Dermis microvascular lymphatic vessel endothelial cell (primary cell): Measurements from ENCODE around the gene TPRA1. TPM values are rescaled to one million over a fixed set of nuclear protein-coding genes. Genes with fewer than 3 reads are reported as not detected.
"Not testable (repeated sequence)": the region's sequence is repeated elsewhere in the genome, so short reads cannot be mapped to it uniquely, and the experiment has no call there.

ENCODE experiments used
- DNase-seq, 2 donors: peaks; one replicate each; pipeline versions ENCODE4 v3.0.0 to v3.0.0-alpha.2; 2010; ENCODE audit warnings: low read depth in 2 of 2
- total RNA-seq: library from RNA; depleted of rRNA; stranded (reverse); fragments of >200 nt; gene quantifications from 2 replicates; pipeline ENCODE4 v1.2.1, GENCODE V29; 2014

Gene TPRA1
- total RNA-seq, 1 donor from 2014 or later = 23.1 TPM

DNA sequence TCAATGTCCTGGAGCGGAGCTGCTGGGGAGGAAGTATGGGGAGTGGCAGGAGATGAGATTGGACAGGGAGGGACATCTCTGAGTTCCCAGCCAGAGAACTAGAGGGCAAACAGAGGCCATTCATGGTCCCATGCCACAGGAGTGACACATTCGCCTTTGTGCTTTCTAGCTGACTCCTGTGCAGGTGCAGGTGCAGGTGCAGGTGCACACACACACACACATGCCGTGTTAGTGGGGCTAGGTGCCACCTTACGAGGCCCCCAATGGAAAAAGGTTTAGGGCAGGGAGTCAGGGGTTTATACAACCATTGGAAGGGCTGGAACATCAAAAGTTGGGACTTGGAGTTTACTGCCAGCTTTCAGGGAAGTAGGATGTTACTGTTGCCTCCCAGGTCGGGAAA is 52.0 kb downstream of the TPRA1 start:
- no peak for DNase-seq

DNA sequence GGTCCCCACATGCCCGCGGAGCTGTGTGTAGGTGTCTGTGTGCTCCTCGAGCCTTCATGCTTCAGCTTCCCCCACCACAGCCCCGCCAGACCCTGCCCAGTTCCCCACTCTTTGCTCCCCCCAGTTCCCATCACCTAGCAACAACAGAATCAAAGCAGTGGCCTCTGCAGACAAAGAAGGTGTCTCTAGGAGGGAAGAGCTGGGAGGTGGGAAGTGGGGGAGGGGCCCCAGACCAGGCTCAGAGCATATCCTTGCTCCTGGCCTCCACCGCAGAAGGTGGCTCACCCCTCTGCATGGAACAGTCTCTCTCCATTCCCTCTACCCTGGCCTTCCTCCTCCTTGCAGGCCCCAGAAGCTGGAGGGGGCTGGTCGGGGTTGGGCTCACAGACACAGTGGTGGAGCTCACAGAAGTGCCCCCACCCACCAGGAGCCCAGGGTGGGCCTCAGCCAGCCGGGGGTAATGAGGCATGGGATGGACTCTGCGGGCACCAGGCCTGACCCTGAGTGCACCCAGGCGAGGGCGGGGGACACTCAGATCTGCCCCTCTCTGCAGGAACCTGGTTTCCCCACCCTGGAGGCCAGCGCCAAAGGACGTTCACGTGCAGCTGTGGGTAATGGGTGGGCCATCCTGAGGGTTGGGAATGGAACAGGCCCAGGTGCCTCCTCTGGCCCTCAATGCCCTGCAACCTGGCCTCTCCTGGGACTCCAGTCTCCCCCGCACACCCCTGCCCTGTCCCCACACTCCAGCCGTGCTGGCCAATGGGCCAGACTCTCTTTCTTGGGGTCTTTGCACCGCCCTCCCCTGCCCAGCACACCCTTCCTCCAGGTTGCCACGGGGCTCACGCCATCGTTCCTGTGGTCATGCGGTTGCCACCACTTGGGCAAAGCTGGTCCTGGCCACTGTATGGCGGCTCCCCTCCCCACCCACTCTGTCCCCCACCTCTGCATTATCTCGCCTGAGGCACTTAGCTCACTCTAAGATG is 53.4 kb downstream of the TPRA1 start:
- peak in 1 of 2 donors; percentile 7 for DNase-seq

DNA sequence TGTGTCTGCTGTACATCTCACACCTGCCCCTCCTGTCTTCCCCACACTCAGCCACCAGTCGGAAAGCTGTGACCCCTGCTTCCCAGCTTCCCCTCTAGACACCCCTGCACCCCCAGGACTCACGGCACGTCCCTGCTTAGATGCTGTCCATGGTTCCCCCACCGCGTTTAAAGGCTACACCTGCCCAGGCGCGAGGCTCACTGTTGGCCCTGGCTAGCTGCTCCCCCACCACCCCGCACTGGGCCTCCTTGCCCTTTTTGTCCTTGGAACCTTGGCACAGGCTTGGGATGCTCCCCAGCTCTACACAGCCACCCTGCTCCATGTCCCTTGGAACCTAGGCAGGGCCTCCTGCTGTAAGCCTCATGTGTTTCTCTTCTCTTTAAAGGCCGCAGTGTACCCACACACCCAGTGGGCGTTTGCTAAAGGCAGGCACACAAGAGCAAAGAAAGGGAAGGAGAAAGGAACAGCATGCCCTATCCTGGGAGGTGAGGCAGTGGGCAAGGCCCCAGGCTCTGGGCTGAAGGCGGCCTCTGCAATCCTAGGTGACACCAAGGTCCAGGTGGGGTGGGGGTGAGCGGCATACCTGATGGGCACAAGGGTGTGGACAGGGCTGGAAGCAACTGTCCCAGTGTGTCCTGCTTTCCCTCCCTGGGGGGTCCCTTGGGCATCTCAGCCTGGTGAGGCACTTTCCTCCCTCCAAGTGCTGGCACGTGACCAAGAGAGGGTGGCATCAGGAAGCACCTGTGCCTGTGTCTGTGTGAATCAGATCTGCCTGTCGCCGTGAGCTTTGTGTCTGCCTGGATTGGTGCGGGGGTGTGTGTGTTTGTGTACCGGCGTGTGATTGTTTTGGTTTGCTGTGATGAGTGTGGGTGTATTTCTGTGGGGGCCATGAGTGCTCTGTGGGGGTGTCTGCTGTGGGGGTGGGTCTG is 54.4 kb downstream of the TPRA1 start:
- DNase-seq = peak in 1 of 2 donors; percentile 56

DNA sequence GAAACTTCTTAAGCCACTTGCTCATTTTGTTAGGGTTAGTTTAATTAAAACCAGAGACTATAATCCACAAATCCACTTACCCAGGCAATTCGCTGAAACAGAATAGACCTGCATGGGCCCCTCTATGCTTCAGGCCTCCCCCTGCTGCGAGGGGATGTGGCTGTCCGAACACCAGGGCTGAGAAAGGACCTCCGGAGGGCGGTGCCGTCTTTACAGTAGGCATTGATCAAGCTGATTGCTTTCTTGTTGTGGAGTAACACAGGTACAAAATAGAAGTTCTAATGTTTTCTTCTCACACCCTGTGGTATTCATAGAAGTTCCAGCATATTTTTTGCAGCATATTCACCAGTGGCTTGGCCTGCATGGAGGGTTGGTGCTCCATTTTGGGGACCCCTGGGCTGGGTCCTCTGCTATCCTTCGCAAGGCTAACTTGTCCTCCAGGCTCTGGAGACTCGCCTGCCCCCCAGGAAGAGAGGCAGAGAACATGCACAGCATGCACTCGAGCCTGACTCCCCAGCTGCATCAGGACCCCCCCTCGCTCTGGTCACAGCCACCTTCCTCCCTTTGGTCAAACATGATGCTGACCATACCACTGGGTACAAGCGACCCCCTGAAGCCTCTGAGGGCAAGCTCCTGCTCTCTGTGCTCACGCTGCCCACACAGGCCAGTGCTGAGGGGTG is 55.3 kb downstream of the TPRA1 start:
- no peak for DNase-seq

DNA sequence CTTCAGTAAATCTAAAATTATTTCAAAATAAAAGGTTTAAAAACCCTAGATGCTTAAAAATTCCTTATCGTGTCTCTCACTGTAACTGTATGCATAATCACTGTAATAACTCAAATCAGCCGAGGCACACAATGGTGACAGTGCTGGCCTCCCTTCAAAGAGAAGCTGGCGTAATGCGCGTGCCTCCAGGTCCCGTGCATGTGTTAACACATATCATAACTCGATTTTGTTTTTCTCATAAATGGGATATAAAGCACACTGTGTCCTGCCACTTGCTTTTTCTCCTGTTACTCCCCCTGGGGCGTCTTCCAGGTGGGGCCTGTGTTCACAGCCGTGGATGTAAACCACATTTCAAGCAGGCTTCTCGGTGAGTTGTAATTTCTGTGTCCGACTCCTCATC is 56.0 kb downstream of the TPRA1 start:
- no peak for DNase-seq

DNA sequence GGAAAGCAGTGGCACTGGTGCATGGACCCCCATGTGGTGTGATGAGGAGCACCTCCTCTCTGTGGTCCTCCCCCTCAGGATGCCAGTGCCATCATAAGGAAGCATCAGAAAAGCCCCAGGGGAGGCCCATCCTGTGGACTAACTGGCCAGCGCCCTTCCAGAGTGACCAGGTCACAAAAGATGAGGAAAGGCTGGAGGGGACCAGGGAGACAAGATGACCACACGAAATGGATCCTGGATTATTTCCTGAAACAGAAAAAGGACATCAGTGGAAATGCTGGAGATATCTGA is 56.4 kb downstream of the TPRA1 start:
- no peak for DNase-seq

DNA sequence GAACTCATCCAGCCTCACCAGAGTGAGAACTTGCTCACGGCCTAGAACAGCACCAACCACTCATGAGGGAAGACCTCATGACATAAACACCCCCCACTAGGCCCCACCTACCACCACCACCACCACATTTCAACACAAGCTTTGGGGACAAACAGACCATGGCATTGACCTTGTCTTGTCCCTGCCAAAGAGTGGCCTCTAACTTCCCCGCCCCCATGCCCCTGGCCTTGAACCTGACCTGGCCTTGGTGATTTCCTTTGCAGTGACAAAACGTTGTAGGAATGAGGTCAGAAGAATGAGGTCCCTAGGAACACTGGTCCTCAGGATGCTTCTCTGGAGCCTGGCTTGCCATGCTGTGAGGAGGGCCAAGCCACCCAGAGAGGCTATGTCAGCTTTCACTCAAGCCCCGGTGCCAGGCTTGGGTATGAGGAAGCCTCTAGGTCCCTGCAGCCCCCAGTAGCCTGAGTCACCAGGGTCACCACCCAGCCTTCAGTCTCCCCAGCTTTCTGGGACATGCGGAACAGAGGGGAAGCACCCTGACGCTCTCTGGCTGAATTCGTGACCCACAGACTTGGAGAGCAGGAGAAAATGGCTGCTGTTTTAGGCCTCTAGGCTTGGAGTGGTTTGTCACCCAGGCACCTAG is 57.9 kb downstream of the TPRA1 start:
- DNase-seq = no peak

DNA sequence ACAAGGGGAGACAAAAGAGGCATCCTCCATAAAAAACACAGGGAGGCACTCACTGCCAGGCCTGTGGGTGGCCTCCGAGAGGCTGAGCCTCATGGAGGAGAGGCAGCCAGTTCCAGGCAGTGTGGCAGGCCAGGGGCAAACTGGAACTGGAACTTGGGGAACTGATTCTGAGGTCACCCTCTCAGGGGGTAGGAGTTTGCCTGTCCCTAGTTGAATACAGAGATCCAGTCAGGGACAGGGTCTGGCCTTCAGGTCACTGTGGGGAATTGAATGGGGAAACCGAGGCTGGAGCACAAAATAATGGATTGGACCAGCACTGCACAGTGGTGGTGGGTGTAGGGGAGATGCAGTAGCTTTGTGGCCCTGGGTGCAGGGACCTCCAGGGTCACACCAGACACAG is 58.7 kb downstream of the TPRA1 start:
- DNase-seq = no peak

DNA sequence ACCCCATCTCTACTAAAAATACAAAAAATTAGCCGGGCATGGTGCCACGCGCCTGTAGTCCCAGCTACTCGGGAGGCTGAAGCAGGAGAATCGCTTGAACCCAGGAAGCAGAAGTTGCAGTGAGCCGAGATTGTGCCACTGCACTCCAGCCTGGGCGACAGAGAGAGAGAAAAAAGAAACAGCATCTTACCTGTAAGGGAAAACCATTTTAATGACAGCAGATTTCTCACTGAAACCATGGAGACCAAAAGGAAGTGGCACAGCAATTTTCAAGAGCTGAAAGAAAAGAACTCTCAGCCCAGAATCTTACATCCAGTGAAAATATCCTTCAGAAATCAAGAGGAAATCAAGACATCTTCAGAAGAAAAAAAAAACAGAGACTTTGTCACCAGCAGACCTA is 59.7 kb downstream of the TPRA1 start:
- not testable (repeated sequence) for DNase-seq

DNA sequence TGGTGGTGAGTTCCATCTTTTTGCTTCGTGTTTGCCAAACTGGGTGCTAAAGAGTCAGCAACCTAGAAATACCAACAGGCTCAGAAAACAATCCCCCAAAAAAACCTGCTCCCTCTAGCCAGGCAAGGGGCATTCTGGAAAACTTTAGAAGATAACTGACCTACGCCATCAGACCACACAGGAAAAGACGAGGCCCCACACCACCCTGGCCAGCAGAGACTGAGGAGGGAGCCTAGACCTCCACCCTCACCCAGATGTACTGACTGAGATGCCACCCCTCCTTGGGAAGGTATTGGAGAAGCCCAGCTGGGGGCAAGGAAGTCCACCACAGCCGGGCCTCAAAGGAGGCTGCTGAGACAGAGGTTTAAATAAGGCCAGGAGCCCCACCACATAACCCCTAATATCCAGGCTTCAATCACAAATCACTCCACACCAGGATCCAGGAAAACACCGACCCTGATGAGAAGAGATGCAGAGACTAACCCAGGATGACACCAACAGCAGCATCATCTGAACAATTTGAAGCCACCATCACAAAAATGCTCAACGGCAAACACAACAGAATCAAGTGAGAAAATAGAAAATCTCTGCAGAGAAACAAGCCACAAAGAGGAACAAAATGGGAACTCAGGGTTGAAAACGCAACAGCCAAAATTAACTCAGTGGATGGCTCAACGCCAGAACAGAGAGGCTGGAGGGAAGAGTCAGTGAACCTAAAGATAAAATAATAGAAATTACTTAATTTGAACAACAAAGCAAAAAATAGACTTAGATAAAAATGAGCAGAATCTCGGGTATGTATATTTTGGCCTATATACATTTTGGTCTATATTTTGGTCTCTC is 61.0 kb downstream of the TPRA1 start:
- DNase-seq = no peak

DNA sequence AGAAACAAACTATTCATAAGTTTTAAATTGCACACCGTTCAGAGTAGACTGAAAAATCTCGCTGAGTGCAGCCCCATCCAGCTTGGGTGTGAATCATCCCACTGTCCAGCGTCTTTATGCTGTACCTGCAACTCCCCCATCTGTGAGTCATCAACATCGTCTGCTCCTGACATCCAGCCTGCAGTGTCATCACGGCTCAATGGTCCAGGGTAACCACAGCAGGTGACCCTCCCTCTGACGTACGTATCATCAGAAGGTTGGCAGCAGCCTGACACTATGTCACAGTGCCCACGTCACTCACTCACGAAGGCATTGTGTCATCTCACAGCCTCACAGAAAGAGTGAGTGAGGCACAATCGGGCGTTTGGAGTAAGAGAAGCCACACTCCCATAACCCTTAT is 65.2 kb downstream of the TPRA1 start:
- no peak for DNase-seq

DNA sequence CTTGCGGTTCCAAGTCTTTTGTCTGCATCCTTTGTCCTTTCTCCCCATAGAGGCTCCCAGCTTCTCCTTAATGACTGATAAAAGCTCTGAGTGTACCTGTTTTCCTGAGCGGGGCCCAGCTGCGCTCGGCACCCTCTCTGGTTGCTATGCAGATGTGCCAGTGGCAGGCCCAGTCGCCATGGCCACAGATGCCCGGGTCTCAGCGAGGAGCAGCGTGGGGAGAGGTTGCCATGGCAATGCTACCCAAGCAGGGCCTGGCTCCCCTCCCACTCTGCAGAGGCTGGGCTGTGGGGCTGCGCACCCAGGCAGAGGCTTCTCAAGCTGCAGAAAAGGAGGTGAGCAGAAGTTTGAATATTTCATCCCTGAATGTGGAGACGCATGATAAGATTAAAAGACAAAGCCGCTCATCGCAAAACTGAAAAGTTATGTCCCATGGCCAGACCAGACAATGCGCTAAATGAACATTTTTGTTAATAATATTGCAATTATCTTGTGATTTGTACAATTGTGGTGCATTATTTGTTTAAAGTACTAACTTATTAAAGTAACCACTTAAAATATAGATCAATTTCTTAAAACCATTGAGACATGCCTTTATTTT is 66.1 kb downstream of the TPRA1 start:
- DNase-seq = no peak

Other genes starting within 250 kb of the TPRA1 start
- 38.1 and 58.0 TPM in 2 replicates for gene MCM2, start 7.7 kb upstream of the TPRA1 start, total RNA-seq
- gene PODXL2, start 38.5 kb upstream of the TPRA1 start, total RNA-seq = 0.89 and 1.0 TPM in 2 replicates
- gene ABTB1, start 82.2 kb upstream of the TPRA1 start, total RNA-seq = 7.2 and 12.8 TPM in 2 replicates
- gene MGLL, start 231.8 kb upstream of the TPRA1 start, total RNA-seq = 30.1 and 33.4 TPM in 2 replicates